Keratinocyte (primary cell): ENCODE measurements around the gene LDAH. TPM values are rescaled to one million over a fixed set of nuclear protein-coding genes. Genes with fewer than 3 reads are reported as not detected.

Source experiments
- DNase-seq: peaks from one replicate; pipeline ENCODE4 v3.0.0-alpha.2; 2011; ENCODE audit warnings: low read depth, missing footprints, low spot score
- FAIRE-seq: peaks from 2 replicates; lab custom pipeline; 2011; peaks lifted over from hg19 to GRCh38; lab: Jason Lieb, UNC
- H2AFZ ChIP-seq: 2 replicates; pipeline ENCODE4 v1.6.0; 2012; ENCODE audit warnings: low read length, control low read depth, inconsistent platforms; ENCODE audit not compliant: control insufficient read depth
- H3K27ac ChIP-seq: 2 replicates; pipeline ENCODE4 v1.5.1; 2011; ENCODE audit warnings: low read length; ENCODE audit not compliant: control insufficient read depth, insufficient read depth
- H3K27me3 ChIP-seq: 3 replicates; pipeline ENCODE4 v1.6.0; 2011; ENCODE audit warnings: low read length; ENCODE audit not compliant: control insufficient read depth, insufficient read depth; ENCODE audit errors: extremely low read depth
- H3K36me3 ChIP-seq, 2 experiments: 2 replicates in 1 of 2; 3 replicates in 1 of 2; pipeline ENCODE4 v1.5.1; 2011; ENCODE audit warnings: low read length in 2 of 2, mild to moderate bottlenecking in 1 of 2; ENCODE audit not compliant: control insufficient read depth in 2 of 2, insufficient read depth in 2 of 2; ENCODE audit errors: extremely low read depth in 1 of 2
- H3K4me1 ChIP-seq: 3 replicates; pipeline ENCODE4 v1.5.1; 2011; ENCODE audit warnings: low read length; ENCODE audit not compliant: control insufficient read depth, insufficient read depth; ENCODE audit errors: extremely low read depth
- H3K4me2 ChIP-seq: 3 replicates; pipeline ENCODE4 v1.6.0; 2011; ENCODE audit warnings: low read depth, low read length; ENCODE audit not compliant: control insufficient read depth, insufficient read depth; ENCODE audit errors: extremely low read depth
- H3K4me3 ChIP-seq, 3 experiments: fragments of 200-600 bp in 1 of 3; sonication (generic) in 1 of 3; 2 replicates in 2 of 3; 3 replicates in 1 of 3; pipeline ENCODE4 v1.5.1; 2011 to 2016; ENCODE audit warnings: low read length in 3 of 3, mild to moderate bottlenecking in 3 of 3, control low read depth in 2 of 3, inconsistent platforms in 1 of 3, low read depth in 1 of 3, mixed read lengths in 1 of 3, mixed run types in 1 of 3, moderate library complexity in 1 of 3; ENCODE audit not compliant: control insufficient read depth in 2 of 3, insufficient read depth in 2 of 3; ENCODE audit errors: extremely low read depth in 1 of 3
- H3K79me2 ChIP-seq: 2 replicates; pipeline ENCODE4 v1.6.0; 2012; ENCODE audit warnings: low read length; ENCODE audit not compliant: control insufficient read depth, insufficient read depth
- H3K9ac ChIP-seq: 3 replicates; pipeline ENCODE4 v1.6.0; 2011; ENCODE audit warnings: low read length; ENCODE audit not compliant: control insufficient read depth, insufficient read depth; ENCODE audit errors: extremely low read depth
- H3K9me1 ChIP-seq: 3 replicates; pipeline ENCODE4 v1.6.0; 2011; ENCODE audit warnings: low read length; ENCODE audit not compliant: control insufficient read depth, insufficient read depth; ENCODE audit errors: extremely low read depth
- H3K9me3 ChIP-seq: 2 replicates; pipeline ENCODE4 v1.5.1; 2012; ENCODE audit warnings: low read depth, low read length; ENCODE audit not compliant: control insufficient read depth
- H4K20me1 ChIP-seq: 3 replicates; pipeline ENCODE4 v1.6.0; 2011; ENCODE audit warnings: low read length; ENCODE audit not compliant: control insufficient read depth, insufficient read depth; ENCODE audit errors: extremely low read depth
- EZH2 ChIP-seq: IDR thresholded peaks from one replicate; pipeline ENCODE4 v1.6.1; 2012; ENCODE audit warnings: inconsistent platforms, mild to moderate bottlenecking, low read length, moderate library complexity
- dilution Hi-C: fragments of 300-500 bp; cut with MboI; formaldehyde crosslinking; loops from one replicate; pipeline ENCODE4 v1.7.0; 2020; ENCODE audit warnings: low sequenced_read_pairs; ENCODE audit not compliant: extremely low pct_ligation_motif_present
- polyA plus RNA-seq, 5 experiments: library from polyadenylated mRNA; depleted of rRNA in 3 of 5; stranded (reverse) in 3 of 5; stranded (forward) in 1 of 5; unstranded in 1 of 5; fragments of >200 nt; gene quantifications; 1 replicate in 1 of 5; 2 replicates in 3 of 5; 3 replicates in 1 of 5; pipeline versions ENCODE4 v1.2.1 to v1.2.3, GENCODE V29; 2011 to 2012; ENCODE audit warnings: missing spikeins in 2 of 5, low read depth in 1 of 5, low replicate concordance in 1 of 5
- TF ChIP-seq, protein P1 (sequence below), 3 experiments: IDR thresholded peaks in 1 of 3; conservative IDR thresholded peaks in 1 of 3; optimal IDR thresholded peaks in 1 of 3; 2 replicates in 2 of 3; 3 replicates in 1 of 3; pipeline versions ENCODE3 to v1.5.1; 2011; ENCODE audit warnings: low read length in 3 of 3, mild to moderate bottlenecking in 3 of 3, moderate library complexity in 2 of 3, control low read depth in 1 of 3, inconsistent platforms in 1 of 3; ENCODE audit not compliant: insufficient read depth in 2 of 3; ENCODE audit errors: extremely low read depth in 1 of 3

LDAH gene
- polyA plus RNA-seq, 1 donor (not counting 4 experiments of a cell fraction or from before 2014, with no cell fraction given), result 22.7 TPM

DNA sequence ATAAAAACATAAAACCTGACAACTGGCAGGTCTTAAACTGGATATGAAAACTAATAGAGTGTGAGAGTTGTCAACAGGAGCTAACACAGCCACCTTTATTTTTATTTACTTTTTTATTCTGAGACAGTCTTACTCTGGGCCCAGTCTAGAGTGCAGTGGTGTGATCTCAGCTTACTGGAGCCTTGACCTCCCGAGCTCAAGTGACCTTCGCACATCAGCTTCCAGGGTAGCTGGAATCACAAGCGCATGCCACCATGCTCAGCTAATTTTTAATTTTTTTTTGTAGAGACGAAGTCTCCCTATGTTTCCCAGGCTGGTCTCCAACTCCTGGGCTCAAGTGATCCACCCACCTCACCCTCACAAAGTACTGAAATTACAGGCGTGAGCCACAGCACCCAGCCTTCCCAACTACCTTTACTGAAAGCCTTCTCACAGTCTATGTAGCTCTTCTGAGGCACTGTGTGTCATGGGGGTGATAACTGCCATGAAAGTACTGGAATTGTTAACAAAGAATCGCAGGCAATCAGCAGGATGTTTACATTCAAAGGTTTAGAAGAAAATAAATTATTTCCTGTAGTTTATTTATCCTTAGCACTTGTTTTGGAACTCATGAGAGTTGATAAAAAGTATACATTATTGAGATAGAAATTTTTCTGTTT, 131.7 kb downstream of the LDAH start:
- Histone ChIP-seq H3K4me3 (no peak overlapping the region), H3K9me1 (no peaks in the 10 kb centered on the region), H3K36me3 (peaks cover 3% of the 10 kb centered on the region in 2 experiments), H2AFZ (no peak overlapping the region), H3K4me1 (no peaks in the 10 kb centered on the region), H3K9me3 (no peaks in the 10 kb centered on the region), H3K27ac (no peak overlapping the region), H3K27me3 (no peaks in the 10 kb centered on the region), H4K20me1 (no peaks in the 10 kb centered on the region), H3K4me2 (no peak overlapping the region), H3K9ac (no peak overlapping the region), H3K79me2 (no peaks in the 10 kb centered on the region)
- dilution Hi-C loops, result no loop called here
- TF ChIP-seq, protein P1, sequence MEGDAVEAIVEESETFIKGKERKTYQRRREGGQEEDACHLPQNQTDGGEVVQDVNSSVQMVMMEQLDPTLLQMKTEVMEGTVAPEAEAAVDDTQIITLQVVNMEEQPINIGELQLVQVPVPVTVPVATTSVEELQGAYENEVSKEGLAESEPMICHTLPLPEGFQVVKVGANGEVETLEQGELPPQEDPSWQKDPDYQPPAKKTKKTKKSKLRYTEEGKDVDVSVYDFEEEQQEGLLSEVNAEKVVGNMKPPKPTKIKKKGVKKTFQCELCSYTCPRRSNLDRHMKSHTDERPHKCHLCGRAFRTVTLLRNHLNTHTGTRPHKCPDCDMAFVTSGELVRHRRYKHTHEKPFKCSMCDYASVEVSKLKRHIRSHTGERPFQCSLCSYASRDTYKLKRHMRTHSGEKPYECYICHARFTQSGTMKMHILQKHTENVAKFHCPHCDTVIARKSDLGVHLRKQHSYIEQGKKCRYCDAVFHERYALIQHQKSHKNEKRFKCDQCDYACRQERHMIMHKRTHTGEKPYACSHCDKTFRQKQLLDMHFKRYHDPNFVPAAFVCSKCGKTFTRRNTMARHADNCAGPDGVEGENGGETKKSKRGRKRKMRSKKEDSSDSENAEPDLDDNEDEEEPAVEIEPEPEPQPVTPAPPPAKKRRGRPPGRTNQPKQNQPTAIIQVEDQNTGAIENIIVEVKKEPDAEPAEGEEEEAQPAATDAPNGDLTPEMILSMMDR (optimal IDR thresholded peaks at IDR 0.05 in 1 of 3, IDR thresholded peaks at IDR 0.05 in 1 of 3, conservative IDR thresholded peaks at IDR 0.05 in 1 of 3; ENCODE audit: extremely low read depth in 1 of 3, insufficient read depth in 2 of 3, low read length in 3 of 3), result no peak
- TF ChIP-seq EZH2, result no peak
- FAIRE-seq, result no peak
- DNase-seq, result no peak

DNA sequence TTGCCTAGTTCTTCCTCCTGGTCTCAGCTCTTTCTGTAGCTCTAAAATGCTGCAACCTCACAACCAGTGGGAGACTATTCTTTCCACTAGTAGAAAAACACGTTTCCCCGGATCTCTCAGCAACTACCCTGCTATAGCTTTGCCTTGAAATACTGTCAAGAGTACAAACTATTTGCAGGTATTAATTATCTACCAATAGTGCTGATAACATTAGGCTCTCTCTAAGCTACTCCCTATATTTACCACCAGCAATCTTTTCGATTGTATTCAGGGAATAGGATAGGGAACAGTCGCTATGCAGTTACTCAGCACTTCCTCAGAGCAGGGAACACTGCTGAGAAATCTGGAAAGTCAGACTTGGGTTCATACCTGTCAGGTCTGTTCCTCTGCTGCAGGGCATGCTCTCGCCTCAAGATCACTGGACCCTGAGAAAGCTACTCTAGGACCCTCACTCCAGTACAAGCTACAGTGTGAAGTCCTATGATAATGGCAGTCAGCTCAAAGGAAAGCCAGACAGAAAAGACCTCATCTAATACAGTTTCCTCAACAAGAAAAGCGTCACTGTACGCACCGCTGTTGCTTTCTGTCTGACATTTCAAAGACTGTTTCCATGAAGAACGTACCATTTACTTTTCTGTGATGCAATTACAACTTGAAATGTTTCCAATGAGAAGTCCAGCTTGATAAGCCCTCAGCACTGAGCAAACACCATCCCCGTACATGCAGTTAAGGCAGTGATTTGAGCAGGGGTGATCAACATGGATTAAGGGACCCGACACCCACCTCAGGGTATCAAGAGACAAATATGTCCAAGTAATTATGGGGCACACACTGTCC, 133.3 kb downstream of the LDAH start:
- Histone ChIP-seq H2AFZ (no peak overlapping the region), H3K27ac (no peak overlapping the region), H4K20me1 (no peaks in the 10 kb centered on the region), H3K9ac (no peak overlapping the region), H3K27me3 (no peaks in the 10 kb centered on the region), H3K4me3 (no peak overlapping the region), H3K4me2 (no peak overlapping the region), H3K79me2 (no peaks in the 10 kb centered on the region), H3K36me3 (peaks cover 2 to 3% of the 10 kb centered on the region in 2 experiments), H3K9me3 (no peaks in the 10 kb centered on the region), H3K9me1 (no peaks in the 10 kb centered on the region), H3K4me1 (no peaks in the 10 kb centered on the region)
- dilution Hi-C loops, result no loop called here
- FAIRE-seq, result no peak
- no peak for DNase-seq
- TF ChIP-seq, protein P1 (optimal IDR thresholded peaks at IDR 0.05 in 1 of 3, IDR thresholded peaks at IDR 0.05 in 1 of 3, conservative IDR thresholded peaks at IDR 0.05 in 1 of 3; ENCODE audit: extremely low read depth in 1 of 3, insufficient read depth in 2 of 3, low read length in 3 of 3), result no peak
- TF ChIP-seq EZH2, result no peak
